Measurements from ENCODE around the gene SARS1. TPM values are rescaled to one million over a fixed set of nuclear protein-coding genes. Genes with fewer than 3 reads are reported as not detected.

SARS1 gene
- total and polyA plus RNA-seq, 2 of the 13 experiments (the other 11 are each of a cell fraction or from before 2014, with no cell fraction given) = 103 to 134 TPM

DNA sequence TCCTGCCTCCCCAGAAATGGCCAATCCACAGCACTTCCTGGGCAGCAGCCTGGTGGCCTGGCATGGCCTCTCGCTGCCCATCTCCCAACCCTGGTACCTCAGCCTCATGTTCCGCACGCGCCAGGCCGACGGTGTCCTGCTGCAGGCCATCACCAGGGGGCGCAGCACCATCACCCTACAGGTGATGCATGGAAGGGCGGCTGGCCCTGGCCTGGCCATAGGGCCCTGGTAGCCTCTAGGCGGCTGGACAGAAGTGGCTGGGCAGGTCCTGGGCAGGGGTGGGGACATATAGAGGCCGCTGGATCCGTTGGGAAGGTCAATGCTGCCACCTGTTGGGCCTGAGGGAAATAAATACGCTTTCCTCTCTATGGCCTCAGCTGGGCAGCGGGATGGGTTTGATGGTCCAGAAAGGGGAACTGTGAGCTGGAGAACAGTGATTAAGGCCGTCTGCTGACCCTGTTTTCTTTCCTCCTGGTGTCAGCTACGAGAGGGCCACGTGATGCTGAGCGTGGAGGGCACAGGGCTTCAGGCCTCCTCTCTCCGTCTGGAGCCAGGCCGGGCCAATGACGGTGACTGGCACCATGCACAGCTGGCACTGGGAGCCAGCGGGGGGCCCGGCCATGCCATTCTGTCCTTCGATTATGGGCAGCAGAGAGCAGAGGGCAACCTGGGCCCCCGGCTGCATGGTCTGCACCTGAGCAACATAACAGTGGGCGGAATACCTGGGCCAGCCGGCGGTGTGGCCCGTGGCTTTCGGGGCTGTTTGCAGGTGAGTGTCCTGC, 50.1 kb downstream of the SARS1 start (continued):
- TF ChIP-seq, protein P1, sequence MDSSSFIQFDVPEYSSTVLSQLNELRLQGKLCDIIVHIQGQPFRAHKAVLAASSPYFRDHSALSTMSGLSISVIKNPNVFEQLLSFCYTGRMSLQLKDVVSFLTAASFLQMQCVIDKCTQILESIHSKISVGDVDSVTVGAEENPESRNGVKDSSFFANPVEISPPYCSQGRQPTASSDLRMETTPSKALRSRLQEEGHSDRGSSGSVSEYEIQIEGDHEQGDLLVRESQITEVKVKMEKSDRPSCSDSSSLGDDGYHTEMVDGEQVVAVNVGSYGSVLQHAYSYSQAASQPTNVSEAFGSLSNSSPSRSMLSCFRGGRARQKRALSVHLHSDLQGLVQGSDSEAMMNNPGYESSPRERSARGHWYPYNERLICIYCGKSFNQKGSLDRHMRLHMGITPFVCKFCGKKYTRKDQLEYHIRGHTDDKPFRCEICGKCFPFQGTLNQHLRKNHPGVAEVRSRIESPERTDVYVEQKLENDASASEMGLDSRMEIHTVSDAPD (CRISPR knock-in tag; IDR thresholded peaks at IDR 0.05) = no peak
- TF ChIP-seq ZNF333 (CRISPR knock-in tag; IDR thresholded peaks at IDR 0.05; ENCODE audit: borderline replicate concordance) = no peak
- TF ChIP-seq CAMTA2 (CRISPR knock-in tag; IDR thresholded peaks at IDR 0.05; ENCODE audit: borderline replicate concordance) = no peak
- TF ChIP-seq, protein P2, sequence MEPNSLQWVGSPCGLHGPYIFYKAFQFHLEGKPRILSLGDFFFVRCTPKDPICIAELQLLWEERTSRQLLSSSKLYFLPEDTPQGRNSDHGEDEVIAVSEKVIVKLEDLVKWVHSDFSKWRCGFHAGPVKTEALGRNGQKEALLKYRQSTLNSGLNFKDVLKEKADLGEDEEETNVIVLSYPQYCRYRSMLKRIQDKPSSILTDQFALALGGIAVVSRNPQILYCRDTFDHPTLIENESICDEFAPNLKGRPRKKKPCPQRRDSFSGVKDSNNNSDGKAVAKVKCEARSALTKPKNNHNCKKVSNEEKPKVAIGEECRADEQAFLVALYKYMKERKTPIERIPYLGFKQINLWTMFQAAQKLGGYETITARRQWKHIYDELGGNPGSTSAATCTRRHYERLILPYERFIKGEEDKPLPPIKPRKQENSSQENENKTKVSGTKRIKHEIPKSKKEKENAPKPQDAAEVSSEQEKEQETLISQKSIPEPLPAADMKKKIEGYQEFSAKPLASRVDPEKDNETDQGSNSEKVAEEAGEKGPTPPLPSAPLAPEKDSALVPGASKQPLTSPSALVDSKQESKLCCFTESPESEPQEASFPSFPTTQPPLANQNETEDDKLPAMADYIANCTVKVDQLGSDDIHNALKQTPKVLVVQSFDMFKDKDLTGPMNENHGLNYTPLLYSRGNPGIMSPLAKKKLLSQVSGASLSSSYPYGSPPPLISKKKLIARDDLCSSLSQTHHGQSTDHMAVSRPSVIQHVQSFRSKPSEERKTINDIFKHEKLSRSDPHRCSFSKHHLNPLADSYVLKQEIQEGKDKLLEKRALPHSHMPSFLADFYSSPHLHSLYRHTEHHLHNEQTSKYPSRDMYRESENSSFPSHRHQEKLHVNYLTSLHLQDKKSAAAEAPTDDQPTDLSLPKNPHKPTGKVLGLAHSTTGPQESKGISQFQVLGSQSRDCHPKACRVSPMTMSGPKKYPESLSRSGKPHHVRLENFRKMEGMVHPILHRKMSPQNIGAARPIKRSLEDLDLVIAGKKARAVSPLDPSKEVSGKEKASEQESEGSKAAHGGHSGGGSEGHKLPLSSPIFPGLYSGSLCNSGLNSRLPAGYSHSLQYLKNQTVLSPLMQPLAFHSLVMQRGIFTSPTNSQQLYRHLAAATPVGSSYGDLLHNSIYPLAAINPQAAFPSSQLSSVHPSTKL (CRISPR knock-in tag; IDR thresholded peaks at IDR 0.05) = peak; percentile 75
- TF ChIP-seq, protein P3, sequence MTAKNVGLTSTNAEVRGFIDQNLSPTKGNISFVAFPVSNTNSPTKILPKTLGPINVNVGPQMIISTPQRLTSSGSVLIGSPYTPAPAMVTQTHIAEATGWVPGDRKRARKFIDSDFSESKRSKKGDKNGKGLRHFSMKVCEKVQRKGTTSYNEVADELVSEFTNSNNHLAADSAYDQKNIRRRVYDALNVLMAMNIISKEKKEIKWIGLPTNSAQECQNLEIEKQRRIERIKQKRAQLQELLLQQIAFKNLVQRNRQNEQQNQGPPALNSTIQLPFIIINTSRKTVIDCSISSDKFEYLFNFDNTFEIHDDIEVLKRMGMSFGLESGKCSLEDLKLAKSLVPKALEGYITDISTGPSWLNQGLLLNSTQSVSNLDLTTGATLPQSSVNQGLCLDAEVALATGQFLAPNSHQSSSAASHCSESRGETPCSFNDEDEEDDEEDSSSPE (CRISPR knock-in tag; IDR thresholded peaks at IDR 0.05) = peak; percentile 60; the same call in 1 of the 2 replicates
- TF ChIP-seq, protein P4, sequence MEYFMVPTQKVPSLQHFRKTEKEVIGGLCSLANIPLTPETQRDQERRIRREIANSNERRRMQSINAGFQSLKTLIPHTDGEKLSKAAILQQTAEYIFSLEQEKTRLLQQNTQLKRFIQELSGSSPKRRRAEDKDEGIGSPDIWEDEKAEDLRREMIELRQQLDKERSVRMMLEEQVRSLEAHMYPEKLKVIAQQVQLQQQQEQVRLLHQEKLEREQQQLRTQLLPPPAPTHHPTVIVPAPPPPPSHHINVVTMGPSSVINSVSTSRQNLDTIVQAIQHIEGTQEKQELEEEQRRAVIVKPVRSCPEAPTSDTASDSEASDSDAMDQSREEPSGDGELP (IDR thresholded peaks at IDR 0.05; ENCODE audit: borderline replicate concordance, low read depth) = peak; percentile 90; the same call in 1 of the 2 replicates
- peak; percentile 80 for TF ChIP-seq MIER2 (CRISPR knock-in tag; IDR thresholded peaks at IDR 0.05)
- TF ChIP-seq, protein P5, sequence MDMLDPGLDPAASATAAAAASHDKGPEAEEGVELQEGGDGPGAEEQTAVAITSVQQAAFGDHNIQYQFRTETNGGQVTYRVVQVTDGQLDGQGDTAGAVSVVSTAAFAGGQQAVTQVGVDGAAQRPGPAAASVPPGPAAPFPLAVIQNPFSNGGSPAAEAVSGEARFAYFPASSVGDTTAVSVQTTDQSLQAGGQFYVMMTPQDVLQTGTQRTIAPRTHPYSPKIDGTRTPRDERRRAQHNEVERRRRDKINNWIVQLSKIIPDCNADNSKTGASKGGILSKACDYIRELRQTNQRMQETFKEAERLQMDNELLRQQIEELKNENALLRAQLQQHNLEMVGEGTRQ (IDR thresholded peaks at IDR 0.05; ENCODE audit: low read depth, low read length) = no peak
- TF ChIP-seq, protein P5 (CRISPR knock-in tag; IDR thresholded peaks at IDR 0.05; ENCODE audit: borderline replicate concordance) = no peak
- TF ChIP-seq, protein P6, sequence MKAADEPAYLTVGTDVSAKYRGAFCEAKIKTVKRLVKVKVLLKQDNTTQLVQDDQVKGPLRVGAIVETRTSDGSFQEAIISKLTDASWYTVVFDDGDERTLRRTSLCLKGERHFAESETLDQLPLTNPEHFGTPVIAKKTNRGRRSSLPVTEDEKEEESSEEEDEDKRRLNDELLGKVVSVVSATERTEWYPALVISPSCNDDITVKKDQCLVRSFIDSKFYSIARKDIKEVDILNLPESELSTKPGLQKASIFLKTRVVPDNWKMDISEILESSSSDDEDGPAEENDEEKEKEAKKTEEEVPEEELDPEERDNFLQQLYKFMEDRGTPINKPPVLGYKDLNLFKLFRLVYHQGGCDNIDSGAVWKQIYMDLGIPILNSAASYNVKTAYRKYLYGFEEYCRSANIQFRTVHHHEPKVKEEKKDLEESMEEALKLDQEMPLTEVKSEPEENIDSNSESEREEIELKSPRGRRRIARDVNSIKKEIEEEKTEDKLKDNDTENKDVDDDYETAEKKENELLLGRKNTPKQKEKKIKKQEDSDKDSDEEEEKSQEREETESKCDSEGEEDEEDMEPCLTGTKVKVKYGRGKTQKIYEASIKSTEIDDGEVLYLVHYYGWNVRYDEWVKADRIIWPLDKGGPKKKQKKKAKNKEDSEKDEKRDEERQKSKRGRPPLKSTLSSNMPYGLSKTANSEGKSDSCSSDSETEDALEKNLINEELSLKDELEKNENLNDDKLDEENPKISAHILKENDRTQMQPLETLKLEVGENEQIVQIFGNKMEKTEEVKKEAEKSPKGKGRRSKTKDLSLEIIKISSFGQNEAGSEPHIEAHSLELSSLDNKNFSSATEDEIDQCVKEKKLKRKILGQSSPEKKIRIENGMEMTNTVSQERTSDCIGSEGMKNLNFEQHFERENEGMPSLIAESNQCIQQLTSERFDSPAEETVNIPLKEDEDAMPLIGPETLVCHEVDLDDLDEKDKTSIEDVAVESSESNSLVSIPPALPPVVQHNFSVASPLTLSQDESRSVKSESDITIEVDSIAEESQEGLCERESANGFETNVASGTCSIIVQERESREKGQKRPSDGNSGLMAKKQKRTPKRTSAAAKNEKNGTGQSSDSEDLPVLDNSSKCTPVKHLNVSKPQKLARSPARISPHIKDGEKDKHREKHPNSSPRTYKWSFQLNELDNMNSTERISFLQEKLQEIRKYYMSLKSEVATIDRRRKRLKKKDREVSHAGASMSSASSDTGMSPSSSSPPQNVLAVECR (CRISPR knock-in tag; IDR thresholded peaks at IDR 0.05; ENCODE audit: borderline replicate concordance) = peak; percentile 69; the same call in 1 of the 2 replicates
- TF ChIP-seq RNF2 (conservative IDR thresholded peaks at IDR 0.05; ENCODE audit: low read depth) = peak; percentile 90
- peak; percentile 80; the same call in 1 of the 2 replicates for TF ChIP-seq MEIS1 (CRISPR knock-in tag; IDR thresholded peaks at IDR 0.05; ENCODE audit: borderline replicate concordance)

Data from HepG2 (cell line).